ENCODE results near the gene ZNF382. TPM values are rescaled to one million over a fixed set of nuclear protein-coding genes. Genes with fewer than 3 reads are reported as not detected.
"Not testable (repeated sequence)": the region's sequence is repeated elsewhere in the genome, so short reads cannot be mapped to it uniquely, and the experiment has no call there.

ZNF382 gene
- total RNA-seq, 1 experiment from 2014 or later, result 0.55 TPM

DNA sequence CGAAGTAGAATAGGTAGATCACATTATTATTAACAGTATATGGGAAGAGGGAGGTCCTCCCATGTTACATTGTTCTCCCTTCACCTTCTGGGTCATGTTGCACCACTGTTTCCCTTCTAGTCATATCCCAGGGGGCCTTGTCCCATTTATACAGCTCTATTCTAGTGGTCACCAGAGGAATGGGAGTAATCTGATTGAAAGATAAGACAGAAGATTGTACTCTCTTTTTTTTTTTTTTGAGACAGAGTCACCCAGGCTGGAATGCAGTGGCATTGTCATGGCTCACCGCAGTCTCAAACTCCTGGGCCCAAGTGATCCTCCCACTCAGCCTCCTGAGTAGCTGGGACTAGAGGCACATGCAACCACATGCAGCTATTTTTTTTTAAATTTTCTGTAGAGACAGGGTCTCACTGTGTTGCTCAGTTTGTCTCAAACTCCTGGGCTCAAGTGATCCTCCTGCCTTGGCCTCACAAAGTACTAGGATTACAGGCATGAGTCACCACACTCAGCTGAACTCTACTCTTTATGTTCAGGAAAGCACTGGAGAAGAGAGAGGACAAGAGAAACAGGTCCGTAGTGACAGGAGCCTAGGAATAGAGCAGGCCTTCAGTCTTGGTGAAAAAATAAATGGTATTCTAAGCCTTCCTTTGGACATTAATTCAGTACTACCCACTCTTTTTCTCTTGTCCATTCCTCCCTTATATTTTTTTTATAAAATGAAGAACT, 27.7 kb upstream of the ZNF382 start:
- H3K27me3 ChIP-seq (ENCODE audit: insufficient read depth, low read depth), result no peaks in the 10 kb centered on the region
- H4K20me1 ChIP-seq (ENCODE audit: insufficient read depth), result no peaks in the 10 kb centered on the region
- no peak overlapping the region for H2AFZ ChIP-seq
- ChIA-PET CTCF (no interaction called here), POLR2A (ENCODE audit: unreplicated experiment) (interaction anchor here (0.7 kb wide), 1 partner anchor 49 kb away, joined by 10 read pairs; the partner anchor contains the start of gene ZNF260)
- intact Hi-C loops (cut with micrococcal nuclease; ENCODE audit: unreplicated experiment), result no loop called here
- H3K36me3 ChIP-seq (ENCODE audit: low read depth), result peaks cover 52% of the 10 kb centered on the region
- no peaks in the 10 kb centered on the region for H3K9me2 ChIP-seq (ENCODE audit: insufficient read depth)
- DNase-seq, result no peak
- H3K79me2 ChIP-seq (ENCODE audit: low read depth), result peaks cover 21% of the 10 kb centered on the region
- no peaks in the 10 kb centered on the region for H3F3A ChIP-seq (ENCODE audit: insufficient read depth, low read depth)
- H3K27ac ChIP-seq, result no peak overlapping the region
- peaks cover under 1% of the 10 kb centered on the region; the same call in 1 of the 2 replicates for H3K4me1 ChIP-seq (replicated peaks; ENCODE audit: insufficient read depth)
- peaks cover 44% of the 10 kb centered on the region for H3K9me3 ChIP-seq (ENCODE audit: insufficient read depth, low read depth)
- TF ChIP-seq, protein P1, sequence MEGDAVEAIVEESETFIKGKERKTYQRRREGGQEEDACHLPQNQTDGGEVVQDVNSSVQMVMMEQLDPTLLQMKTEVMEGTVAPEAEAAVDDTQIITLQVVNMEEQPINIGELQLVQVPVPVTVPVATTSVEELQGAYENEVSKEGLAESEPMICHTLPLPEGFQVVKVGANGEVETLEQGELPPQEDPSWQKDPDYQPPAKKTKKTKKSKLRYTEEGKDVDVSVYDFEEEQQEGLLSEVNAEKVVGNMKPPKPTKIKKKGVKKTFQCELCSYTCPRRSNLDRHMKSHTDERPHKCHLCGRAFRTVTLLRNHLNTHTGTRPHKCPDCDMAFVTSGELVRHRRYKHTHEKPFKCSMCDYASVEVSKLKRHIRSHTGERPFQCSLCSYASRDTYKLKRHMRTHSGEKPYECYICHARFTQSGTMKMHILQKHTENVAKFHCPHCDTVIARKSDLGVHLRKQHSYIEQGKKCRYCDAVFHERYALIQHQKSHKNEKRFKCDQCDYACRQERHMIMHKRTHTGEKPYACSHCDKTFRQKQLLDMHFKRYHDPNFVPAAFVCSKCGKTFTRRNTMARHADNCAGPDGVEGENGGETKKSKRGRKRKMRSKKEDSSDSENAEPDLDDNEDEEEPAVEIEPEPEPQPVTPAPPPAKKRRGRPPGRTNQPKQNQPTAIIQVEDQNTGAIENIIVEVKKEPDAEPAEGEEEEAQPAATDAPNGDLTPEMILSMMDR (conservative IDR thresholded peaks at IDR 0.05), result no peak
- no peak for TF ChIP-seq EZH2 (IDR thresholded peaks at IDR 0.05; ENCODE audit: low read depth)
- no TSS peak for BruUV-seq (replicated peaks)
- H3K4me2 ChIP-seq, result no peak overlapping the region
- peak overlapping the region; percentile 13; the same call in 1 of the 2 replicates for H3K4me3 ChIP-seq

DNA sequence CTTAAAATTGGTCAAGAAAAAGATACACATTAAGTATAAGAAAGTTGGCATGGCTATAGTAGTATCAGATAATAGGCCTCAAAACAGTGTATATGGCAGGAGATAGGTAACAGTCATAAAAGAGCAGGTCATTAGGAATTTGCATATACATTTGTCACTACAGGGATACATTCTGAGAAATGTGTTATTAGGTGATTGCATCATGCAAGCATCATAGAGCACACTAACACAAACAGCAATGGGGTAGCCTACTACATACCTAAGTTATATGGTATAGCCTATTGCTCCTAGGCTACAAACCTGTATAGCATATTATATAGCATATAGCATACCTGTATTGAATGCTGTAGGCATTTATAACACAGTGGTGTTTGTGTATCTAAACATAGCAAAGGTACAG, 25.9 kb upstream of the ZNF382 start:
- Histone ChIP-seq H4K20me1 (ENCODE audit: insufficient read depth) (no peaks in the 10 kb centered on the region), H3K27me3 (ENCODE audit: insufficient read depth, low read depth) (no peaks in the 10 kb centered on the region), H2AFZ (no peak overlapping the region), H3K4me1 (replicated peaks; ENCODE audit: insufficient read depth) (no peaks in the 10 kb centered on the region; the same call in 1 of the 2 replicates), H3K9me3 (ENCODE audit: insufficient read depth, low read depth) (peaks cover 48% of the 10 kb centered on the region), H3K4me3 (no peak overlapping the region), H3K27ac (no peak overlapping the region), H3K79me2 (ENCODE audit: low read depth) (peaks cover 9% of the 10 kb centered on the region), H3K9me2 (ENCODE audit: insufficient read depth) (no peaks in the 10 kb centered on the region), H3F3A (ENCODE audit: insufficient read depth, low read depth) (no peaks in the 10 kb centered on the region), H3K36me3 (ENCODE audit: low read depth) (peaks cover 52% of the 10 kb centered on the region), H3K4me2 (no peak overlapping the region)
- CTCF ChIA-PET, result no interaction called here
- POLR2A ChIA-PET (ENCODE audit: unreplicated experiment), result no interaction called here
- TF ChIP-seq EZH2 (IDR thresholded peaks at IDR 0.05; ENCODE audit: low read depth), result no peak
- TF ChIP-seq, protein P1 (conservative IDR thresholded peaks at IDR 0.05), result no peak
- intact Hi-C loops (cut with micrococcal nuclease; ENCODE audit: unreplicated experiment), result no loop called here
- DNase-seq, result no peak
- no TSS peak for BruUV-seq (replicated peaks)

DNA sequence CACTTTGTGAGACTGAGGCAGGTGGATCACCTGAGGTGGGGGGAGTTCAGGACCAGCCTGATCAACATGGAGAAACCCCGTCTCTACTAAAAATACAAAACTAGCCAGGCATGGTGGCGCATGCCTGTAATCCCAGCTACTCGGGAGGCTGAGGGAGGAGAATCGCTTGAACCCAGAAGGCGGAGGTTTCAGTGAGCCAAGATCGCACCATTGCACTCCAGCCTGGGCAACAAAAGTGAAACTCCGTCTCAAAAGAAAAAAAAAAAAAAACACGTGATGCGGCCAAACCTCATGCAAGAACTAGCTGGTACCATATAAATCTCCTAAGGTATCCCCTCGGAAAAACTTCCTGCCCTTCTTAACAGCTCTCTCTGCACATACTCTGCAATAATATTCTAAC, 2.4 kb upstream of the ZNF382 start:
- DNase-seq; BruUV-seq (replicated peaks); H3K27ac ChIP-seq; H4K20me1 ChIP-seq (ENCODE audit: insufficient read depth); H3K79me2 ChIP-seq (ENCODE audit: low read depth); H3K36me3 ChIP-seq (ENCODE audit: low read depth); POLR2A ChIA-PET (ENCODE audit: unreplicated experiment); H3K4me3 ChIP-seq; H3K9me3 ChIP-seq (ENCODE audit: insufficient read depth, low read depth); H3F3A ChIP-seq (ENCODE audit: insufficient read depth, low read depth); intact Hi-C loops (cut with micrococcal nuclease; ENCODE audit: unreplicated experiment); H3K27me3 ChIP-seq (ENCODE audit: insufficient read depth, low read depth); H3K9me2 ChIP-seq (ENCODE audit: insufficient read depth); H3K4me2 ChIP-seq; H3K4me1 ChIP-seq (replicated peaks; ENCODE audit: insufficient read depth); CTCF ChIA-PET; H2AFZ ChIP-seq: not testable (repeated sequence)

DNA sequence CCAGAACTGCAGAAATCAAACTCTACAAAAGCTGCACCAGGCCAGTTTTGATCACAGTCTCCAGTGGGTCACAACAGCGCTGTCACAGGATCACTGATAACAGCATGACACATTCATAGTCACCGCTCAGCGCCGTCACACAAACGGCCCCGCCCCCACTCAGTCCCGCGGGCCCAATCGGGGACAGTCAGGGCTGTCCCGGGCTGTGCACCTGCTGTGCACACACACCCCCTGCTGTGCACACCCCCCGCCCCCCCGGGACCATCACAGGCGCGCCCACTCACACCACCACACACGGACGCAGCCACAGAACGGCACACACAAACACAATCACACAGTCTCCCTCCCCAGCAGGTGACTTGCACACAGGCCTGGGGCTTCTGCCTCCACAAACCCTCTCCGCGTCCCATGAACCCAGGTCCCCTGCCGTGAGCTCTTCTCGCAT, 435 bp upstream of the ZNF382 start:
- Histone ChIP-seq H4K20me1 (ENCODE audit: insufficient read depth) (no peaks in the 10 kb centered on the region), H2AFZ (no peak overlapping the region), H3K79me2 (ENCODE audit: low read depth) (no peaks in the 10 kb centered on the region), H3F3A (ENCODE audit: insufficient read depth, low read depth) (no peaks in the 10 kb centered on the region), H3K4me3 (no peak overlapping the region), H3K9me3 (ENCODE audit: insufficient read depth, low read depth) (peaks cover 5% of the 10 kb centered on the region), H3K9me2 (ENCODE audit: insufficient read depth) (no peaks in the 10 kb centered on the region), H3K27ac (no peak overlapping the region), H3K4me2 (no peak overlapping the region), H3K27me3 (ENCODE audit: insufficient read depth, low read depth) (no peaks in the 10 kb centered on the region), H3K4me1 (replicated peaks; ENCODE audit: insufficient read depth) (no peaks in the 10 kb centered on the region), H3K36me3 (ENCODE audit: low read depth) (no peaks in the 10 kb centered on the region)
- BruUV-seq (replicated peaks), result no TSS peak
- ChIA-PET POLR2A (ENCODE audit: unreplicated experiment) (no interaction called here), CTCF (no interaction called here)
- DNase-seq, result no peak
- TF ChIP-seq EZH2 (IDR thresholded peaks at IDR 0.05; ENCODE audit: low read depth), result no peak
- TF ChIP-seq, protein P1 (conservative IDR thresholded peaks at IDR 0.05), result no peak
- intact Hi-C loops (cut with micrococcal nuclease; ENCODE audit: unreplicated experiment), result no loop called here
